Esophagus muscularis mucosa (tissue), 4 donors: ENCODE measurements around the gene STAG2.

Source experiments
- CTCF ChIP-seq, 3 experiments: fragments of 200-600 bp in 2 of 3; fragments of 450-650 bp in 1 of 3; sonication (generic) in 2 of 3; IDR thresholded peaks; one replicate each; pipeline ENCODE4 v1.5.1; 2017 to 2019; ENCODE audit warnings: antibody characterized with exemption in 3 of 3, mild to moderate bottlenecking in 2 of 3, moderate library complexity in 1 of 3
- EP300 ChIP-seq: sonication (generic); formaldehyde crosslinking; IDR thresholded peaks from one replicate; pipeline ENCODE4 v1.6.1; 2017; ENCODE audit warnings: antibody characterized with exemption
- POLR2A ChIP-seq: fragments of 450-650 bp; IDR thresholded peaks from one replicate; pipeline ENCODE4 v1.6.1; 2017; ENCODE audit warnings: antibody characterized with exemption, moderate library complexity, mild to moderate bottlenecking, low read depth
- POLR2AphosphoS5 ChIP-seq, 2 donors: sonication (generic); formaldehyde crosslinking; IDR thresholded peaks; one replicate each; pipeline ENCODE4 v1.6.1; 2017; ENCODE audit warnings: antibody characterized with exemption in 2 of 2

GRCh38 chrX:123976706-123977316 lies 15.3 kb downstream of the STAG2 start:
- TF ChIP-seq POLR2A = no peak
- peak; percentile 20 to 47 (median 24) for TF ChIP-seq CTCF (IDR thresholded peaks at IDR 0.05)
- no peak for TF ChIP-seq POLR2AphosphoS5 (IDR thresholded peaks at IDR 0.05)
- TF ChIP-seq EP300 = no peak
